Suprapubic skin (tissue), 4 donors: ENCODE results near the gene ARHGEF12. TPM values are rescaled to one million over a fixed set of nuclear protein-coding genes. Genes with fewer than 3 reads are reported as not detected.
A peak's percentile ranks its signal among the peaks of the same experiment; 100 is the strongest.

Experiments used
- DNase-seq, 2 donors: peaks; one replicate each; pipeline ENCODE4 v3.0.0-alpha.2; 2019; ENCODE audit warnings: low spot score in 2 of 2
- H3K27ac ChIP-seq: fragments of 200-600 bp; sonication (generic); one replicate; pipeline ENCODE4 v1.5.1; 2019
- H3K27me3 ChIP-seq: fragments of 200-600 bp; sonication (generic); one replicate; pipeline ENCODE4 v1.5.1; 2019
- H3K36me3 ChIP-seq: fragments of 200-600 bp; sonication (generic); one replicate; pipeline ENCODE4 v1.5.1; 2019
- H3K4me1 ChIP-seq: fragments of 200-600 bp; sonication (generic); one replicate; pipeline ENCODE4 v1.5.1; 2019
- H3K4me3 ChIP-seq: fragments of 200-600 bp; sonication (generic); one replicate; pipeline ENCODE4 v1.5.1; 2019; ENCODE audit warnings: mild to moderate bottlenecking
- H3K9me3 ChIP-seq: fragments of 200-600 bp; sonication (generic); one replicate; pipeline ENCODE4 v1.5.1; 2019
- EP300 ChIP-seq: sonication (generic); formaldehyde crosslinking; IDR thresholded peaks from one replicate; pipeline ENCODE4 v1.6.1; 2017; ENCODE audit warnings: antibody characterized with exemption
- POLR2A ChIP-seq, 2 donors: fragments of 450-650 bp; IDR thresholded peaks; one replicate each; pipeline ENCODE4 v1.6.1; 2017; ENCODE audit warnings: antibody characterized with exemption in 2 of 2, mild to moderate bottlenecking in 2 of 2, moderate library complexity in 2 of 2
- POLR2AphosphoS5 ChIP-seq, 3 donors: sonication (generic); formaldehyde crosslinking; IDR thresholded peaks; one replicate each; pipeline ENCODE4 v1.6.1; 2017; ENCODE audit warnings: antibody characterized with exemption in 3 of 3
- WGBS: methylation state at CpG from one replicate; pipeline ENCODE4 v1.1.5; 2018; 5-methylcytosine and 5-hydroxymethylcytosine counted together
- total RNA-seq, 4 donors: library from RNA; depleted of rRNA; stranded (reverse); fragments of >200 nt; gene quantifications; one replicate each; pipeline ENCODE4 v1.1.0, GENCODE V29; 2016
- TF ChIP-seq, protein P1 (sequence below), 2 donors: fragments of 200-600 bp in 1 of 2; fragments of 450-650 bp in 1 of 2; sonication (generic) in 1 of 2; IDR thresholded peaks; one replicate each; pipeline ENCODE4 v1.5.1; 2016 to 2019; ENCODE audit warnings: antibody characterized with exemption in 2 of 2, mild to moderate bottlenecking in 1 of 2, moderate library complexity in 1 of 2

ARHGEF12 gene
- total RNA-seq, 4 donors from 2014 or later, result 107 to 222 (median 138) TPM

DNA sequence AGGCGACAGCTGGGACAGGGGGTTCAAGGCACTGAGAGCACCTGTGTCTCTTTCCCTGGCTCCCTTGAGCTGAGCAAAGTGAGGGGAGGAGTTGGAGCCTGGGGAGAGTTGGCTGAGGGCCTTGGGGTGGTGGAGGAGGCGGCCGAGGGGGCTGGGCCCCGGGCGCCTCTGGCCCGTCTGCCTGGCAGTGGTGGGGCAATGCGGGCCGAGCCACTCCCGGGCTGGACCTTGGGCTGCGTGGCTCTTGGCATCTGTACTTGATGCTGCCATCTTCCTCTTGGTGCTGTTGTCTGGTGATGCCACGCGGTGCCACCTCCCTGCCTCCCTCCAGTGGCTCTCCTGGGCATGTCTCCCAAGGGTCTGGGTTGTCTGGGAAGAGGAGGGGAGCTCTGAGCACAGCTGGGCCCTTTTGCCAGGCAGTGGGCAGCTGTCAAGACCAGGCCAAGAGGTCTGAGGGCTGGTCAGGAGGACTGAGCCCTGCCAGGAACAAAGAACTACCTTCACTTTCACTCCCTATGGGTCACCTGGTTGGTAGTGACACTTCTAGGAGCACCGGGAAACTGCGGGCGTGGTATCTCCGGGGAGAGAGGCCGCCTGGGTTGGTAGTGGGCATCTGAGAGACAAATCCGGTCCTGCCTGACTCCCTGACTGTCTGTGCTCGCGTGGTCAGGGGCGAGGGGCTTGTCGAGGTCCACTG lies 176.7 kb downstream of the ARHGEF12 start:
- peaks cover 64% of the 10 kb centered on the region for H3K27me3 ChIP-seq
- peak in 1 of 2 donors; percentile 73 for DNase-seq
- H3K36me3 ChIP-seq, result no peaks in the 10 kb centered on the region
- H3K9me3 ChIP-seq, result no peaks in the 10 kb centered on the region
- no peak overlapping the region for H3K4me3 ChIP-seq
- peaks cover 7% of the 10 kb centered on the region for H3K4me1 ChIP-seq
- no peak overlapping the region for H3K27ac ChIP-seq
- TF ChIP-seq POLR2AphosphoS5 (IDR thresholded peaks at IDR 0.05) (no peak), POLR2A (IDR thresholded peaks at IDR 0.05) (no peak), EP300 (no peak)
- TF ChIP-seq, protein P1, sequence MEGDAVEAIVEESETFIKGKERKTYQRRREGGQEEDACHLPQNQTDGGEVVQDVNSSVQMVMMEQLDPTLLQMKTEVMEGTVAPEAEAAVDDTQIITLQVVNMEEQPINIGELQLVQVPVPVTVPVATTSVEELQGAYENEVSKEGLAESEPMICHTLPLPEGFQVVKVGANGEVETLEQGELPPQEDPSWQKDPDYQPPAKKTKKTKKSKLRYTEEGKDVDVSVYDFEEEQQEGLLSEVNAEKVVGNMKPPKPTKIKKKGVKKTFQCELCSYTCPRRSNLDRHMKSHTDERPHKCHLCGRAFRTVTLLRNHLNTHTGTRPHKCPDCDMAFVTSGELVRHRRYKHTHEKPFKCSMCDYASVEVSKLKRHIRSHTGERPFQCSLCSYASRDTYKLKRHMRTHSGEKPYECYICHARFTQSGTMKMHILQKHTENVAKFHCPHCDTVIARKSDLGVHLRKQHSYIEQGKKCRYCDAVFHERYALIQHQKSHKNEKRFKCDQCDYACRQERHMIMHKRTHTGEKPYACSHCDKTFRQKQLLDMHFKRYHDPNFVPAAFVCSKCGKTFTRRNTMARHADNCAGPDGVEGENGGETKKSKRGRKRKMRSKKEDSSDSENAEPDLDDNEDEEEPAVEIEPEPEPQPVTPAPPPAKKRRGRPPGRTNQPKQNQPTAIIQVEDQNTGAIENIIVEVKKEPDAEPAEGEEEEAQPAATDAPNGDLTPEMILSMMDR (IDR thresholded peaks at IDR 0.05), result no peak
- WGBS, result 85% methylated on average over 15 of the region's 22 CpGs

DNA sequence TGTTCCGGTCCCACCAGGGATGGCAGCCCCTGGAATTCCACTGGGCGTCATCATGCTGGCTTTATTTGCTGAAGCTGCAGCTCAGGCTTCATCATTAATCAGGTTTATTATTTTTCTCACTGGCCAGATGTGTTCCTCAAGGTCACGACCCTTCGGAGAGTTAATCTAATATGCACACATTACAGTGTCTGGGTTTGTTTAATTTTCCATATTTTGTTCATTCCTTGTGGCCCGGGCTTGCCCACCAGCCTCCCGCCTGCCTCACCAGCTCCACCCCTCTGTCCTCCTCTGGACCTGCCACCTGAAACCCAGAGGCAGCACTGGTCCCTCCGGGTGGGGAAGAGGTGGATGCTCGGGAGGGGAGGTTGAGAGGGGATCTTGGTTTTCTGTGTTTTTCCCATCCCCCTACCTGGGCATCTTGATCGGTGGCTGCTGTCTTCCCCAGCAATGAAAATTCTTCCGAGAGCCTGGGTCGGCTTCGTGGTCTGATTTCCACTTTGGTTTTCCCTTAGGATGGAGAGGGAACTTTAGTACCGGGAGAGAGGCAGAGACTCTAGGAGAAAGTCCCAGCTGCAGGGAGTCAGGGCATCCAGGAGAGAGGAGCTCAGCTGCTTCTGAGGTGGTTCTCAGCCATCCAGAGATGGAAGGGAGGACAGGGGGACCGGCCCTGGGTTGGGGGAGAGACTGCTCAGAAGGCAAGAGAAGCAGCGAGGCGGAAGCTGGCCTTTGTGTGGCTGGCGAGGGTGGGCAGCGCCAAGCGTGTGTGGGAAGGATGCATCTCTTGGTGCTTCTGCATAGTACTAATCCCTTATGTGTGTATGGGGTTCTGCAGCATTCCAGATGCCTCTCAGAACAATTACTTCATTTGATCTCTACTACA lies 177.5 kb downstream of the ARHGEF12 start:
- Histone ChIP-seq H3K4me1 (peaks cover 7% of the 10 kb centered on the region), H3K27me3 (peaks cover 59% of the 10 kb centered on the region), H3K9me3 (no peaks in the 10 kb centered on the region), H3K36me3 (no peaks in the 10 kb centered on the region), H3K4me3 (no peak overlapping the region), H3K27ac (no peak overlapping the region)
- DNase-seq, result peak in 1 of 2 donors; percentile 68
- TF ChIP-seq EP300 (no peak), POLR2A (IDR thresholded peaks at IDR 0.05) (no peak), POLR2AphosphoS5 (IDR thresholded peaks at IDR 0.05) (no peak)
- TF ChIP-seq, protein P1 (IDR thresholded peaks at IDR 0.05), result no peak
- 75% methylated on average over 19 of the region's 19 CpGs for WGBS

DNA sequence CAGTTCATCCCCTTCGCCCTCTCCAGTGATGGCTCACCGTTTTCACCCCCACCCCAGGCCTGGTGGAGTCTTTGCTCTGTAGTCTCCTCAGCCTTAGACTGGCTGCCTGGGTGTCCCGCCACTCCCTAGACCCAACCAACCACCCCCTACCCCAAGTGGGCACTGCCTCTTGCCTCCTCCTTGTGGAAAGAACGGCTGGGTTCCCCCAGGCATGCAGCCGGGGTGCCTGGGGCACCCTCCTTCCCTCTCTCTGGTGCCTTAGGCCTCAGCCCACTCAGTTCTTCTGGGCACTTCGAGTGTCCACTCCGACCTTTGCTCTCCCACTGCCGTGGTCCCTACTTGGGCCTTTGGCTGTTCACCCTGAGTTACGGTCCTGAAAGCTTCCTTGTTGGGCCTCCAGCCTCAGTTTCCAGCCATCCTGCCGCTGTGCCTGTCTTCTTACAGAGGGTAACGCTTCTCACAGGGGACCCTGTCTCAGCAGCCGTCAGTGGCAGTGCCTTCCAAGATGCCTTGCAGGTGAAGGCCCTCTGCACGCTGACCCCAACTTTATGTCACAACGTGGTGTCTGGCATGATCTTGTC lies 178.4 kb downstream of the ARHGEF12 start:
- Histone ChIP-seq H3K27ac (no peak overlapping the region), H3K4me1 (peaks cover 7% of the 10 kb centered on the region), H3K36me3 (no peaks in the 10 kb centered on the region), H3K9me3 (no peaks in the 10 kb centered on the region), H3K27me3 (peaks cover 53% of the 10 kb centered on the region), H3K4me3 (no peak overlapping the region)
- TF ChIP-seq POLR2A (IDR thresholded peaks at IDR 0.05), result no peak
- TF ChIP-seq, protein P1 (IDR thresholded peaks at IDR 0.05), result no peak
- TF ChIP-seq POLR2AphosphoS5 (IDR thresholded peaks at IDR 0.05), result no peak
- TF ChIP-seq EP300, result no peak
- 91% methylated on average over 14 of the region's 14 CpGs for WGBS
- DNase-seq, result peak in 1 of 2 donors; percentile 73

DNA sequence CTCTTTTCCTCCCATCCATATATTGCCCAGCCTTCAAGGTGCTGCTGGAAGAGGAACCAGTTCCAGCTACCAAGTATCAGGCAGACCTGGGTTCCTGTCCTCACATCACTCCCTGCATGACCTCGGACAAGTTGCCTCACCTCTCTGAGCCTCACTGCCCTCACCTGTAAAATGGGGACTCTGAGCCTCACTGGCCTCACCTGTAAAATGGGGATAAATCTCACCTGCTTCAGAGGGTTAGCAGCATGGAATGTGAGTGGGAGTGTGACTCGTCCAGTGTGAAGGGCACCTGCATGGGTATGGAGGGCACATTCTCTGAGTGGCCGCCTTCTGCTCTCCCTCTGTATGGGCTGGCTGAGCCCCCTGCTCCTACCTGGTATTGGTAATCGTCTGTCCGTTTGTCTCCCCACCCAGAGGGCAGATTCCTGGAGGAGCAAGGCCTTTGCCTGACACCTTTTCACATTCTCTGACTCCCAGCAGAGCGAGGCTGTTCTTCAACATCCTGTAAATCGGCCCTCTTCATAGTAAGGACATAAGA lies 179.0 kb downstream of the ARHGEF12 start:
- TF ChIP-seq POLR2AphosphoS5 (IDR thresholded peaks at IDR 0.05) (no peak), POLR2A (IDR thresholded peaks at IDR 0.05) (no peak)
- Histone ChIP-seq H3K4me1 (peaks cover 7% of the 10 kb centered on the region), H3K9me3 (no peaks in the 10 kb centered on the region), H3K27ac (no peak overlapping the region), H3K27me3 (peaks cover 51% of the 10 kb centered on the region), H3K4me3 (no peak overlapping the region), H3K36me3 (no peaks in the 10 kb centered on the region)
- WGBS, result 88% methylated on average over 7 of the region's 7 CpGs
- no peak for DNase-seq

DNA sequence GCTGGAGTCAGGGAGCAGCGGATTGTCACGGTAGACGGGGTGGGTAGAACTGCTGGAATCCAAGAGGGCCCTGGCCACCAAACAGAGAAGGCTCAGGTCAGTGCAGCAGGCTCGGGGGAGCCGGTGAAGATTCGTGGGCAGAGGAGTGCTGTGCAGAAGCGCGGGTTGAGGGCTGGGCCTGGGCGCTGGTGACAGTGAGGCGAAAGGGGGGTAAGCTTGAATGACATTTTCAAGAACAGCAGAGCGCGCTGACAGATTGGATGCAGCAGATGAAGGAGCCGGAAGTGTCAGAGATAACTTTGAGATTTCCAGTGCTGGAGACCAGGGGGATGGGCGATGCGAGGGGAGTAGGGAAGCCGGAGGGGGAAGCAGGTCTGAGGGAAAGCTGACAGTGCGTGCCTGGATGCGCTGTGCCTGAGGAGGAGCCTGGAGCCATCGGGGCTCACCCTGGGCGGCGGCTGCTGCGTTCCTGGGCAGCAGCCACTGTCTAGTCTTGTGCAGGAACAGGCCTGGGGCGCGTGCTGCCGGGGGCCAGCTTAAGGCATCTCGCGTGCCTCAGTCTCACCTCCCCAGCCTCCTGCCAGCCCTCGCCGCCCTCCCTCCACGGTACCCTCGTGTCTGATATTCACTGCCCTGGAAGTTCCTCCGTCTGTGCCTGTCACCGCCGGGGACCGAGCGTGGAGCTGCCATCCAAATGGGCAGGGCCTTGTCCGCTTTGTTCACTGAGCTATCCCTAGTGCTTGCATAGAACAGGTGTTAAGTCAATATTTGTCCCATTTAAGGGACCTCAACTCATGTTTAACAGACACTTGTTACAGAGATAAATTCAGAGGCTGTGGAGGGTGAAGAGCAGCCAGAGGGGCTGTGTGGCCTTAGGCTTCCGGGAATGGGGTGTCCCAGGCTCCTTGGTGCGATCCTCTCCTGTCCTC lies 180.5 kb downstream of the ARHGEF12 start:
- TF ChIP-seq POLR2A (IDR thresholded peaks at IDR 0.05) (no peak), POLR2AphosphoS5 (IDR thresholded peaks at IDR 0.05) (no peak), EP300 (no peak)
- TF ChIP-seq, protein P1 (IDR thresholded peaks at IDR 0.05), result no peak
- H3K27ac ChIP-seq, result no peak overlapping the region
- DNase-seq, result no peak

More for the DNA sequence above, 180.5 kb downstream of the ARHGEF12 start:
- WGBS, result 38% methylated on average over 30 of the region's 39 CpGs
- no peak overlapping the region for H3K4me3 ChIP-seq
- peaks cover 42% of the 10 kb centered on the region for H3K27me3 ChIP-seq
- H3K9me3 ChIP-seq, result no peaks in the 10 kb centered on the region
- no peaks in the 10 kb centered on the region for H3K36me3 ChIP-seq
- peaks cover 5% of the 10 kb centered on the region for H3K4me1 ChIP-seq
